ENCODE results near the gene YBEY. TPM values are rescaled to one million over a fixed set of nuclear protein-coding genes. Genes with fewer than 3 reads are reported as not detected.

YBEY gene
- total RNA-seq, 4 donors from 2014 or later: 5.4 to 12.7 (median 9.3) TPM

DNA sequence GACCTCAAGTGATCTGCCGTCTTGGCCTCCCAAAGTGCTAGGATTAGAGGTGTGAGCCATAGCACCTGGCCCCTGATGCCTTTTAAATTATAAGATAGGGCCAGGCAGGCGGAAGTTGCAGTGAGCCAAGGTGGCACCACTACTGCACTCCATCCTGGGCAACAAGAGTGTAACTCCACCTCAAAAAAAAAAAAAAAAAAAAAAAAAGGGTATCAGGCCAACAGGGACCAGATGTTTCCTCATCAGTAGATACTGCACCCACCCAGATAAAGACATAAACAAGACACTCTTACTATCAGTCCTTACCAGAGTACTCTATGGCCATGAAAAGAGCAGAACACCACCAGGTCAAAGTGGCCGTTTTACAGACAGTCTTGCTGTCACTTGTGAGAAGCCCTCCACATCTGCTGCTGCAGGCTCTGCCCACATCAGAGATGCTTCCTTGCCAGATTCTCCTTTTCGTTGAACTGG lies 34.2 kb downstream of the YBEY start:
- no peak for DNase-seq (ENCODE audit: low spot score)
- ATAC-seq (ENCODE audit: low FRiP score): no peak
- TF ChIP-seq, protein P1, sequence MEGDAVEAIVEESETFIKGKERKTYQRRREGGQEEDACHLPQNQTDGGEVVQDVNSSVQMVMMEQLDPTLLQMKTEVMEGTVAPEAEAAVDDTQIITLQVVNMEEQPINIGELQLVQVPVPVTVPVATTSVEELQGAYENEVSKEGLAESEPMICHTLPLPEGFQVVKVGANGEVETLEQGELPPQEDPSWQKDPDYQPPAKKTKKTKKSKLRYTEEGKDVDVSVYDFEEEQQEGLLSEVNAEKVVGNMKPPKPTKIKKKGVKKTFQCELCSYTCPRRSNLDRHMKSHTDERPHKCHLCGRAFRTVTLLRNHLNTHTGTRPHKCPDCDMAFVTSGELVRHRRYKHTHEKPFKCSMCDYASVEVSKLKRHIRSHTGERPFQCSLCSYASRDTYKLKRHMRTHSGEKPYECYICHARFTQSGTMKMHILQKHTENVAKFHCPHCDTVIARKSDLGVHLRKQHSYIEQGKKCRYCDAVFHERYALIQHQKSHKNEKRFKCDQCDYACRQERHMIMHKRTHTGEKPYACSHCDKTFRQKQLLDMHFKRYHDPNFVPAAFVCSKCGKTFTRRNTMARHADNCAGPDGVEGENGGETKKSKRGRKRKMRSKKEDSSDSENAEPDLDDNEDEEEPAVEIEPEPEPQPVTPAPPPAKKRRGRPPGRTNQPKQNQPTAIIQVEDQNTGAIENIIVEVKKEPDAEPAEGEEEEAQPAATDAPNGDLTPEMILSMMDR (IDR thresholded peaks at IDR 0.05): no peak

DNA sequence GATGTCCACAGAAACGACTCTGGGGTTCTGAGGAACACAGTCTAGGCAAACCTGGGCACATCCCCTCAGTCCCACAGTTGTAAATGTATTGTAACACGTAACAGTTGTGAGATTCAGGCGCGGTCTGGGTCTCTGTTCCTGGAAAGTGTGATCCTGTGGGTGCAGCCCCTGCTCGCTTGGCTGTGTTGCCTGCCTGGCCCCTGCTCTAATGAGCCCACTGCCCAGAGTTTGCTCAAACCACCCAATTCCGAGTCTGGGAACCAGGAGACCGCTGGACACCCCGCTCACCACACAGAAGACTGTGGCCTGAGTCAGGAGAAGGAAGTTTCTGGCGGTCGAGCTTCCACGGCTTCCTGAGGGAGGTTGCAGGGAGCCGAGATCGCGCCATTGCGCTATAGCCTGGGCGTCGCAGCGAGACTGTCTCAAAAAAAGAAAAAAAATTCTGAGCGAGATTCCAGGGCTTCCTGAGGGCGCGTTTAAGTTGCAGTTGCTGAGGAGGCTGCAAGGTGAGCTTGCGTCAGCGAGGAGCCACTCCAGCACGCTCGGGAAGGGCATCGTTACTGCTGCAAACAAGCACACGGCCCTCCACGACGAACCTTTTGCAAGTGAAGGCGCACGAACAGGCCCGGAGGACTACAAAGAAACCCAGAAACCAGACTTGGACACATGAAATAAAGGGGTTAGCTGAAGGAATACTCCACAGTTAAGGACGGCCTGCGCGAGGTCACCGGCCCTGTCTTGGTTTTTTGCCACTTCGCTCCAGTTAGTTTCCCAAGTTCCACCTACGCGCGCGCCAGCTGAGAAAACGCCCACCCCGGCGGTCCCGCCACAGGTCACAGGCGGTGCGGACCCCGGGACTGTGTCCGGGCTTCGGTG lies 36.4 kb downstream of the YBEY start:
- no peak for DNase-seq (ENCODE audit: low spot score)
- TF ChIP-seq, protein P1 (IDR thresholded peaks at IDR 0.05): no peak
- no peak for ATAC-seq (ENCODE audit: low FRiP score)

DNA sequence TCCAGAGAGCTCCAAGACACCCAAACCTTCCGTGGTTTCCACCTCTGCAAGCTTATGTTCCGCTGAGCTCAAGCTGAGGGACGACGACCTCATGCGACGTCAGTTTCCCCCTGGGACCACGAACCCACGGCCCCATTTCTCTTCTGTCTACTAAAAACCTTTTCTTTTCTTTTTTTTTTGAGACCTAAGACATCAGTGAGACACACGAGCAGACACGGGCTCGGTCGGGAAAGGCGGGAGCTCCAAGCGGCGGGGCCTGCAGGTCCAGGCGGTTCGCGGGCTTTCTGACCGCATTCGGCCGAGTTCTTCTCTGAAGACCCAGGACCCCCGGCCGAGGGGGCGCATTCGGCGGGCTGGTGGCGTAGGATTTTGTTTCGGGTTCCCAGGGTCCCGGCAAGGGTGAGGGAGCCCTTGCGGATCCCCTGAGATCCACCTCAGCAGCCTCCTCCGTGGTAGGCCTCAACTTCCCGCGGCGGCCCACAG lies 37.1 kb downstream of the YBEY start:
- ATAC-seq (ENCODE audit: low FRiP score) (no peak), DNase-seq (ENCODE audit: low spot score) (no peak)
- TF ChIP-seq, protein P1 (IDR thresholded peaks at IDR 0.05): no peak

DNA sequence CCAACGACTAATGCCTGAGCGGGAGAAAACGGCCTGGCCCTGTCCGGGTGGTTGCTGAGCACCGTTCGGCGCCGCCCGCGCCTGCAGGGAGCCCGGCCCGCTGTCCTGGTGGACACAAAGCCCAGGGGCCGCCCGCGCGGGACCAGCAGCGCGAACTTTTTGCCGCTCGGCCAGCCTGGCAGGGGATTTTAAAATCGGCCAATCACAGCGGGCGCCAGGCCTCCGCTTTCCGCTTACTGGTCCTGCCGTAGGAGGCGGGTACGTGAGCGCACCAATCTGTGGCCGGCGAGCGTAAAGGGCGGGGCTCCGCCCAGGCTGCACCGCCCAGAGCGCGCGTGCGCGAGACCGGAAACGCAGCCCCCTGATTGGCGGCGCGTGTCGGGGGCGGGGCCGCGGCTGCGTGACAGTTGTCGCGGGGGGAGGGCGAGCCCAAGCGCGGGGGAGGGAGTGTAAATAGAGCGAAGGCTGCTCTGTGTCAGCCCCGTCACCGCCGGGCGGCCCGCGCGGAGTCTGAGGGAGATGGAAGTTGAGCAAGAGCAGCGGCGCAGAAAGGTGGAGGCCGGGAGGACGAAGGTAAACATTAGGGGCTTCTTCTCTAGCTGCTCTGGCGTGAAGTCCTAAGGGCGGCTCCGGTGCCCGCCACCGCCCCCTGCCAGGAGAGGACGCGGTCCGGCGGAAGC lies 37.7 kb downstream of the YBEY start, which contains the start of the genes C21orf58 and PCNT:
Gene C21orf58 (minus strand): TSS at position 161 of the 680 bp plus-strand sequence. CDS start 1,132 bp downstream, outside the sequence.
Gene PCNT (plus strand): TSS at position 447 of the 680 bp plus-strand sequence. CDS start 73 bp downstream, at position 520.
- ATAC-seq (ENCODE audit: low FRiP score) (peak; percentile 97), DNase-seq (ENCODE audit: low spot score) (peak; percentile 77)
- TF ChIP-seq, protein P1 (IDR thresholded peaks at IDR 0.05): no peak

DNA sequence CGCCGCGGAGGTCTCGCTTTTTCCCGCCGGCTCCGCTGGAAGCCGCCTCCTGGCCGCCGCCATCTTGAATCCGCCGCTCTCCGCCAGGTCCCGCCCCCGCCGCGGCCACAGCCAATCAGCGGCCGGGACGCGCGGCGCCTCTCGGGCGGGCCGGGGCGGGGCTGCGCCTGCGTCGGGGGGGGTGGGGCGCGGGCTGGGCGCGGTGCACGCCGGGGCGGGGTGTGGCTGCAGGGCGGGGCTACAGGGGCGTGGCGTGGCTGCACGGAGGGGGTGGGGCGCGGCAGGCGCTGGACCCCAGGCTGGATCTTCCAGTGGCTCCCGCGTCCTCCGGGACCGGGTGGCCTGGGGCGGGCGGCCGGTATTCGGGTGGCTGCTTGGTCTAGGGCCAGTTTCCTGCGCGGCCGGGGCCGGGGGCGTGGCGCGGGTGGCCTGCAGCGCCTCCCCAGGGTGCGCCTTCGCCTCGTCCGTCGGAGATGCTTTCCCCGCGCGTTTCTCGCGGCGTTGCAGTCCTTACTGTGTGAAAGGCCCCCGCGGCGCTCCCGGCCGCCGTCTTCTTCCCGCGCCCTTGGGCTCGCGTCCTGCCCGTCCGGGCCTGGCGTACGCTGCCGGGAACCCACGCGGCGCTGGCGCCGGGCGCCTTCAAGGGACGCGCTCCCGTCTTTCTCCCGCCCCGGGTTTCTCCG lies 38.4 kb downstream of the YBEY start:
- peak; percentile 87 for ATAC-seq (ENCODE audit: low FRiP score)
- DNase-seq (ENCODE audit: low spot score): peak; percentile 58
- TF ChIP-seq, protein P1 (IDR thresholded peaks at IDR 0.05): no peak

DNA sequence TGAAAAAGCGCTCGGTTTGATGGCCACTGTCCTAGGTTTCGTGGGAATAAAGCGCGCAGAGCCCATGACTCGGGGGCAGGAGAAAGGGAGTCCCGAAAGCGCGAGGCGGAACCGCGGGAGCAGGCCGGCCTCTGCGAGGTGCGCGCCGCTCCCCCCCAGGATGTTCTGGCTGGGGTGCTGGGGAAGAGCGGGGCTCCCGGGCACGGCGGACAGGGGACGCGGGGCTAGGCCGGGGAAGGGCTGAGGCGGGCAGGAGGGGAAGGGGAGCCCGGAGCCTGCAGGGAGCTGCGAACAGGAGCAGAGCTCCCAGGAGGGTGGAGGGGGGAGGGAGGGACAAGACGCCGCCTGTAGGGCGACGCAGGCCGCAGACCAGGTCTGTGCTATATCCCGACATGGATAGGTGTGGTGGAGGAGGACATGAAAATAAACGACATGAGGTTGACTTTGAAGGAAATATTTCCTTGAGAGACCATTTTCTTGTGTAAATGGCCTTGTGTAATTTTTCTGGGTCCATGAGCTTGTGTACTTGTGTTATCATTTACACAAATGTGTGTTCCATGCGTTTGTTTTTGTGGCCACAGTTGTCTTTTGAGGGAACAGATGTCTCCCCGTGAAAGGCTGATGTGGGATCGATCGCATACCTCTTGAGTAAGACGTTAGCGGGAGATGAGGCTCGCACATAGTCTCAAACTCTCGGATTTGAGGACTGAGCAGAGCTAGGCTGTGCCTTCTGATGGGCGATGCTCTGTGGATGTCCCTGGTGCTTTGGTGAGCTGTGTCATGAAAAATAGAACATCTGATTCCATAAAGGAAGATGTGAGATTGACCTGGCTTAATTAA lies 39.2 kb downstream of the YBEY start:
- TF ChIP-seq, protein P1 (IDR thresholded peaks at IDR 0.05): no peak
- ATAC-seq (ENCODE audit: low FRiP score) (peak; percentile 6), DNase-seq (ENCODE audit: low spot score) (no peak)
